AG04449 (cell line): ENCODE measurements around the gene LRRC49.

ENCODE experiments used
- CTCF ChIA-PET: fragments of 350-600 bp; formaldehyde crosslinking; extraction: SDS; loops from one replicate; lab custom pipeline; 2021; ENCODE audit warnings: antibody characterized with exemption; lab: Yijun Ruan, JAX
- POLR2A ChIA-PET: fragments of 400-600, 350-600 bp; formaldehyde crosslinking; extraction: SDS; loops from one replicate; lab custom pipeline; 2020; ENCODE audit warnings: antibody characterized with exemption, inconsistent platforms; lab: Yijun Ruan, JAX
- DNase-seq: peaks from one replicate; pipeline ENCODE4 v3.0.0-alpha.2; 2010; ENCODE audit warnings: low read depth, low spot score
- H3K4me3 ChIP-seq: 2 replicates; pipeline ENCODE4 v1.5.1; 2011; ENCODE audit warnings: low read depth, mild to moderate bottlenecking, control low read depth, low read length
- TF ChIP-seq, protein P1 (sequence below): IDR thresholded peaks from one replicate; pipeline ENCODE4 v1.5.1; 2011; ENCODE audit warnings: mild to moderate bottlenecking, moderate library complexity, low read length, control low read depth, inconsistent platforms; ENCODE audit not compliant: insufficient read depth; ENCODE audit errors: missing control alignments

The LRRC49 gene

DNA sequence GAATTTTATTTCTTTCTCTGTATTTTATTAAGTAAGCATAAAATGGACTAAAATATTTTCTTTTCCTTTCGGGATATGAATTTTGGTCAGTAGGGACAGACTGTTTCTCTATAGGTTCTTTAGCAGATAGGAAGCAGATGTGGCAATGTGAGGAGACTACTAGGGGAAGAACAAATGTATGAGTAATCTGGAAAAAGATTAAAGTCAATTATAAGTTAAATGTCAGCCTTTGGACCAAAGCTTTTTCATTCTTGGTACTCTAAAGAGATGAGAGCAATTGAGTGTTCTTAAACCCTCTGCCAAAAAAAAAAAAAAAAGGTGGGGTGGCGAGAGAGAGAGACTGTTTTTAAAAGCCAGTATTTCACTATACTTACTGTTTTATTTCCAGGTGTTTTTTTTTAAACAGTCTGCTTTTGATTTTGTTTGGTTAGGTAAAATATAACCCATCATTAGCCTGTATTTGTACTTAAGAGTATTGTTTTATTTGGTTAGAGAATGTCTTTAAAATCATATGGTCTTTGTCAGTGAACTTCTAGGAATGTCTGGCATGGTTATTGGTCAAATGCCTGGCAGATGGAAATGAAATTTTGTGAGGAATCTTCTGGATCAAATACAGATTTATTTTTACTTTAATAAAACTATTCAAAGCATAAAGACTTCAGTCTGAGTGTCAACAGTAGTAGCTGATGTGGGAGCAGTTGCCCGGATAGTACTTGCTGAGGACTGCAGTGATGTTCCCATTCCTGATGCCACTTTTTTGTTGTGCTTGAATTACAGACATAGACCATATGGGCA is 63.8 kb downstream of the LRRC49 start:
- ChIA-PET POLR2A (no interaction called here), CTCF (interaction anchor here (1.0 to 2.0 kb wide), 2 partner anchors 17 to 487 kb away, joined by 3 to 5 read pairs; no protein-coding TSS in a partner anchor)
- DNase-seq = no peak
- TF ChIP-seq, protein P1, sequence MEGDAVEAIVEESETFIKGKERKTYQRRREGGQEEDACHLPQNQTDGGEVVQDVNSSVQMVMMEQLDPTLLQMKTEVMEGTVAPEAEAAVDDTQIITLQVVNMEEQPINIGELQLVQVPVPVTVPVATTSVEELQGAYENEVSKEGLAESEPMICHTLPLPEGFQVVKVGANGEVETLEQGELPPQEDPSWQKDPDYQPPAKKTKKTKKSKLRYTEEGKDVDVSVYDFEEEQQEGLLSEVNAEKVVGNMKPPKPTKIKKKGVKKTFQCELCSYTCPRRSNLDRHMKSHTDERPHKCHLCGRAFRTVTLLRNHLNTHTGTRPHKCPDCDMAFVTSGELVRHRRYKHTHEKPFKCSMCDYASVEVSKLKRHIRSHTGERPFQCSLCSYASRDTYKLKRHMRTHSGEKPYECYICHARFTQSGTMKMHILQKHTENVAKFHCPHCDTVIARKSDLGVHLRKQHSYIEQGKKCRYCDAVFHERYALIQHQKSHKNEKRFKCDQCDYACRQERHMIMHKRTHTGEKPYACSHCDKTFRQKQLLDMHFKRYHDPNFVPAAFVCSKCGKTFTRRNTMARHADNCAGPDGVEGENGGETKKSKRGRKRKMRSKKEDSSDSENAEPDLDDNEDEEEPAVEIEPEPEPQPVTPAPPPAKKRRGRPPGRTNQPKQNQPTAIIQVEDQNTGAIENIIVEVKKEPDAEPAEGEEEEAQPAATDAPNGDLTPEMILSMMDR = no peak
- no peak overlapping the region for H3K4me3 ChIP-seq

DNA sequence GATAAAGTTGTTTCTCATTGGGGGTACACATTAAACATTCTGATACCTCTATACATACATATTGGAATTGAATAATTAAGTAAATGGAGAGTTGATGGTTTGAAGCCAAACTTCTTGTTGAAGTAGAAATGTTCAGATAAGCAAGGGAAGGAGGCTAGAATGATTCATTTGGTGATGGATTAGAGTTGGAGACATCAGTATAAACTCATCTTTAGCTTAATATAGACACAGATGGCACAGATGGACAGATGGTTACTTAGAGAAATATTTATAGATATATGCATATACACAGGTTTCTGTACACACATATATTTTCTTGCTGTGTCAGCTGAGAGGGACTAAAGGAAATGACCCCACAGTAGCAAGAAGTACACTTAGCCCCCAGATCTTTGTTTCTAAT is 69.5 kb downstream of the LRRC49 start:
- ChIA-PET CTCF (interaction anchor here (0.7 to 1.4 kb wide), 2 partner anchors 12 to 481 kb away, joined by 3 read pairs; no protein-coding TSS in a partner anchor), POLR2A (no interaction called here)
- TF ChIP-seq, protein P1 = no peak
- H3K4me3 ChIP-seq = no peak overlapping the region
- DNase-seq = no peak

- CTCF ChIA-PET = interaction anchor here (1.4 kb wide), 1 partner anchor 10 kb away, joined by 3 read pairs; no protein-coding TSS in a partner anchor
- H3K4me3 ChIP-seq = no peak overlapping the region
- TF ChIP-seq, protein P1 = no peak
- POLR2A ChIA-PET = no interaction called here
- DNase-seq = no peak
These were observed 70.6 kb downstream of the LRRC49 start for GRCh38 chr15:70963199-70963598.

GRCh38 chr15:70964058-70964457 is 71.4 kb downstream of the LRRC49 start:
- POLR2A ChIA-PET = no interaction called here
- CTCF ChIA-PET = interaction anchor here (1.9 kb wide), 1 partner anchor 837 kb away, joined by 5 read pairs; no protein-coding TSS in a partner anchor
- no peak overlapping the region for H3K4me3 ChIP-seq
- TF ChIP-seq, protein P1 = no peak
- DNase-seq = no peak

DNA sequence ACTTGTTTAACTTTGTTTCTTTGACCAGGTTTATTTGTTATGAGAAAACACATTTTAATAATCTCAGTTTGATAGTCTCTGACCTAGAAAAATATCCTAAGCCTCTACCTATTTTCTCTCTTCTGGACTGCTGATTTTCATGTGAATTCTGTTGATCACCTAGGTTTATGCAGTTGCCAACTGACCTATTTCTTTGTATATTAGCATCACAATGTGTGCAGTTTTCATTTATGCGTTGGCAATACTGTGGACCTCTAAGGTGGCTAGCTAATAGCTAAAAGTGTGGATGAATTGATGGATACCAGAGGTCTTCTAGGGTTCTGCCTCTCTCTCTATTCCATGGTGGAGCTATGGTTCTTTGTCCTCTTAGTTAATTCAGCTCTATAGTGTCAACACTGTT is 72.1 kb downstream of the LRRC49 start:
- TF ChIP-seq, protein P1 = no peak
- CTCF ChIA-PET = interaction anchor here (0.9 to 1.9 kb wide), 4 partner anchors 9 to 836 kb away, joined by 3 to 7 read pairs (median 4); no protein-coding TSS in a partner anchor
- POLR2A ChIA-PET = no interaction called here
- H3K4me3 ChIP-seq = no peak overlapping the region
- no peak for DNase-seq

DNA sequence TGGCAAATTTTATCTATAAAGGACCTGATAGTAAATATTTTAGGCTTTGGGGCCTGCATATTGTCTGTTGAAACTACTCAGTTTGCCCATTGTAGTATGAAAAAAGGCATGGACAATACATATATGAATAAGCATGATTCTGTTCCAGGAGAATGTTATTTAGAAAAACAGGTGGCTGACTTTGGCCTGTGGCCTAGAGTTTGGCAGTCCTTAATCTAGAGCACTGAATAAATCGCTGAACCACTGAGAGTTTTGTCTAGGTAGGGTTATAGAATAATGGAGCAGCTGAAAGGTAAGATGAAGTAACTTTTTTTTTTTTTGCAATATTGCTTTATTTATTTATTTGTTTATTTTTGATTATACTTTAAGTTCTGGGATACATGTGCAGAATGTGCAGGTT is 75.0 kb downstream of the LRRC49 start:
- no peak for DNase-seq
- ChIA-PET POLR2A (no interaction called here), CTCF (interaction anchor here (1.1 kb wide), 1 partner anchor 476 kb away, joined by 3 read pairs; no protein-coding TSS in a partner anchor)
- no peak overlapping the region for H3K4me3 ChIP-seq
- TF ChIP-seq, protein P1 = no peak
